Measurements from ENCODE around the gene CELSR2. TPM values are rescaled to one million over a fixed set of nuclear protein-coding genes. Genes with fewer than 3 reads are reported as not detected.
"Not testable (repeated sequence)": the region's sequence is repeated elsewhere in the genome, so short reads cannot be mapped to it uniquely, and the experiment has no call there.

Gene CELSR2
- total RNA-seq, 2 experiments from 2014 or later = 6.9 to 12.5 TPM

- BruUV-seq (replicated peaks) = no TSS peak
- Histone ChIP-seq H3K9me2 (ENCODE audit: insufficient read depth, low read length) (no peaks in the 10 kb centered on the region), H4K20me1 (ENCODE audit: insufficient read depth, low read length) (0 out of 2 replicates have a peak, but pooled peaks cover 3% of the 10 kb centered on the region), H3K9me3 (ENCODE audit: low read length) (peaks cover 5% of the 10 kb centered on the region; the same call in 1 of the 2 replicates), H3K4me3 (ENCODE audit: low read depth, low read length, poor library complexity, severe bottlenecking) (no peak overlapping the region), H3K27ac (ENCODE audit: low read depth, low read length, poor library complexity, severe bottlenecking) (no peak overlapping the region), H3K4me1 (ENCODE audit: insufficient read depth, low read length, poor library complexity, severe bottlenecking) (peaks cover 26% of the 10 kb centered on the region), H3K4me2 (ENCODE audit: low read length) (peak overlapping the region; percentile 88; the same call in 1 of the 2 replicates), H3K79me2 (ENCODE audit: insufficient read depth, low read depth, low read length) (peaks cover 77% of the 10 kb centered on the region), H3K36me3 (ENCODE audit: insufficient read depth, low read length) (peaks cover 62% of the 10 kb centered on the region), H2AFZ (ENCODE audit: low read length) (no peak overlapping the region)
- POLR2A ChIA-PET = interaction anchor here (0.9 to 1.6 kb wide), 5 partner anchors 9 to 277 kb away, joined by 3 to 5 read pairs (median 3); partner anchors contain the start of gene CYB561D1
- TF ChIP-seq EZH2phosphoT487 (IDR thresholded peaks at IDR 0.05; ENCODE audit: borderline replicate concordance, low read depth, low read length) (no peak), CTCF (conservative IDR thresholded peaks at IDR 0.05; ENCODE audit: low read length) (no peak)
- CTCF ChIA-PET (ENCODE audit: unreplicated experiment) = interaction anchor here (0.6 kb wide), 1 partner anchor 1212 kb away, joined by 3 read pairs; no protein-coding TSS in a partner anchor
- intact Hi-C loops (cut with micrococcal nuclease; ENCODE audit: unreplicated experiment) = no loop called here
- DNase-seq (ENCODE audit: low spot score) = no peak
These were observed 32.7 kb upstream of the CELSR2 start for GRCh38 chr1:109216662-109217061.

GRCh38 chr1:109218516-109218915 is 30.8 kb upstream of the CELSR2 start:
- no TSS peak for BruUV-seq (replicated peaks)
- ChIA-PET CTCF (ENCODE audit: unreplicated experiment) (no interaction called here), POLR2A (no interaction called here)

GRCh38 chr1:109221201-109221600 is 28.1 kb upstream of the CELSR2 start:
- H3K9me3 ChIP-seq (ENCODE audit: low read length) = peaks cover 11% of the 10 kb centered on the region
- H3K4me3 ChIP-seq (ENCODE audit: low read depth, low read length, poor library complexity, severe bottlenecking); CTCF ChIA-PET (ENCODE audit: unreplicated experiment): not testable (repeated sequence)

More at GRCh38 chr1:109218516-109218915, 30.8 kb upstream of the CELSR2 start:
- Histone ChIP-seq H3K4me3 (ENCODE audit: low read depth, low read length, poor library complexity, severe bottlenecking) (no peak overlapping the region), H4K20me1 (ENCODE audit: insufficient read depth, low read length) (peaks cover 8% of the 10 kb centered on the region; the same call in 1 of the 2 replicates), H3K36me3 (ENCODE audit: insufficient read depth, low read length) (peaks cover 80% of the 10 kb centered on the region), H3K9me3 (ENCODE audit: low read length) (peaks cover 11% of the 10 kb centered on the region), H3K4me2 (ENCODE audit: low read length) (no peak overlapping the region), H3K4me1 (ENCODE audit: insufficient read depth, low read length, poor library complexity, severe bottlenecking) (peaks cover 19% of the 10 kb centered on the region), H2AFZ (ENCODE audit: low read length) (no peak overlapping the region), H3K9me2 (ENCODE audit: insufficient read depth, low read length) (no peaks in the 10 kb centered on the region), H3K27ac (ENCODE audit: low read depth, low read length, poor library complexity, severe bottlenecking) (no peak overlapping the region), H3K79me2 (ENCODE audit: insufficient read depth, low read depth, low read length) (peaks cover 92% of the 10 kb centered on the region)
- TF ChIP-seq EZH2phosphoT487 (IDR thresholded peaks at IDR 0.05; ENCODE audit: borderline replicate concordance, low read depth, low read length) (no peak), CTCF (conservative IDR thresholded peaks at IDR 0.05; ENCODE audit: low read length) (no peak)
- DNase-seq (ENCODE audit: low spot score) = no peak
- intact Hi-C loops (cut with micrococcal nuclease; ENCODE audit: unreplicated experiment) = no loop called here

More at GRCh38 chr1:109221201-109221600, 28.1 kb upstream of the CELSR2 start:
- Histone ChIP-seq H3K79me2 (ENCODE audit: insufficient read depth, low read depth, low read length) (peaks cover 73% of the 10 kb centered on the region), H3K36me3 (ENCODE audit: insufficient read depth, low read length) (peaks cover 94% of the 10 kb centered on the region)
- intact Hi-C loops (cut with micrococcal nuclease; ENCODE audit: unreplicated experiment); H3K4me1 ChIP-seq (ENCODE audit: insufficient read depth, low read length, poor library complexity, severe bottlenecking); H2AFZ ChIP-seq (ENCODE audit: low read length); DNase-seq (ENCODE audit: low spot score); H3K27ac ChIP-seq (ENCODE audit: low read depth, low read length, poor library complexity, severe bottlenecking); BruUV-seq (replicated peaks); H3K4me2 ChIP-seq (ENCODE audit: low read length); H4K20me1 ChIP-seq (ENCODE audit: insufficient read depth, low read length); POLR2A ChIA-PET; H3K9me2 ChIP-seq (ENCODE audit: insufficient read depth, low read length): not testable (repeated sequence)

Data from OCI-LY7 (cell line).